OCI-LY7 (cell line): ENCODE data around the gene DGKB.

Experiments
- EZH2phosphoT487 ChIP-seq: fragments of 200-600 bp; sonication (generic); IDR thresholded peaks from 2 replicates; pipeline ENCODE4 v1.6.1; 2018; ENCODE audit warnings: low read depth, borderline replicate concordance, mild to moderate bottlenecking, mixed run types, antibody characterized with exemption, low read length, moderate library complexity, mixed read lengths
- TF ChIP-seq, protein P1 (sequence below): fragments of 200-600 bp; sonication (generic); conservative IDR thresholded peaks from 2 replicates; pipeline ENCODE4 v1.5.1; 2014; ENCODE audit warnings: mild to moderate bottlenecking, antibody characterized with exemption, low read length, moderate library complexity, mixed read lengths

DNA sequence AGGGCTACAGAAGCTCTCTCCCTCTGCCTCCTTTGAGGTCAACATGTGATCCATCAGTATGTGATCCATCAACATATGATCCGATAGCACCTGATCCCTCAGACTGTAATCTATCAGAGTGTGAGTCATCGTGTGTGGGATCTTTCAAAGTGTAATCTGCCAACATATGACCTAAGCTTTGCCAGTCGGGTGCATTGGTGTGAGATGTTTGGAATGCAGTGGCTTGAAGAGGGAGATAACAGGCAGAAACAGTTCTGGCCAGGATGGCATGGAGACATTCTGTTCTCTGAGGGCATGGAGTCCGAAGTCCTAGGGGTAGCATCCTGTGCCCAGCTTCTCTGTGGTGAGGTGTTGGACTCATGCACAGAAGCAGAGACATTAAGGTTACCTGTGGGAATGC lies 695.4 kb downstream of the DGKB start:
- TF ChIP-seq, protein P1, sequence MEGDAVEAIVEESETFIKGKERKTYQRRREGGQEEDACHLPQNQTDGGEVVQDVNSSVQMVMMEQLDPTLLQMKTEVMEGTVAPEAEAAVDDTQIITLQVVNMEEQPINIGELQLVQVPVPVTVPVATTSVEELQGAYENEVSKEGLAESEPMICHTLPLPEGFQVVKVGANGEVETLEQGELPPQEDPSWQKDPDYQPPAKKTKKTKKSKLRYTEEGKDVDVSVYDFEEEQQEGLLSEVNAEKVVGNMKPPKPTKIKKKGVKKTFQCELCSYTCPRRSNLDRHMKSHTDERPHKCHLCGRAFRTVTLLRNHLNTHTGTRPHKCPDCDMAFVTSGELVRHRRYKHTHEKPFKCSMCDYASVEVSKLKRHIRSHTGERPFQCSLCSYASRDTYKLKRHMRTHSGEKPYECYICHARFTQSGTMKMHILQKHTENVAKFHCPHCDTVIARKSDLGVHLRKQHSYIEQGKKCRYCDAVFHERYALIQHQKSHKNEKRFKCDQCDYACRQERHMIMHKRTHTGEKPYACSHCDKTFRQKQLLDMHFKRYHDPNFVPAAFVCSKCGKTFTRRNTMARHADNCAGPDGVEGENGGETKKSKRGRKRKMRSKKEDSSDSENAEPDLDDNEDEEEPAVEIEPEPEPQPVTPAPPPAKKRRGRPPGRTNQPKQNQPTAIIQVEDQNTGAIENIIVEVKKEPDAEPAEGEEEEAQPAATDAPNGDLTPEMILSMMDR, result no peak
- no peak for TF ChIP-seq EZH2phosphoT487
